Measurements from ENCODE around the gene MS4A10. TPM values are rescaled to one million over a fixed set of nuclear protein-coding genes. Genes with fewer than 3 reads are reported as not detected.

Gene MS4A10
- polyA plus RNA-seq, 1 donor (not counting 4 experiments of a cell fraction or from before 2014, with no cell fraction given) = not detected

DNA sequence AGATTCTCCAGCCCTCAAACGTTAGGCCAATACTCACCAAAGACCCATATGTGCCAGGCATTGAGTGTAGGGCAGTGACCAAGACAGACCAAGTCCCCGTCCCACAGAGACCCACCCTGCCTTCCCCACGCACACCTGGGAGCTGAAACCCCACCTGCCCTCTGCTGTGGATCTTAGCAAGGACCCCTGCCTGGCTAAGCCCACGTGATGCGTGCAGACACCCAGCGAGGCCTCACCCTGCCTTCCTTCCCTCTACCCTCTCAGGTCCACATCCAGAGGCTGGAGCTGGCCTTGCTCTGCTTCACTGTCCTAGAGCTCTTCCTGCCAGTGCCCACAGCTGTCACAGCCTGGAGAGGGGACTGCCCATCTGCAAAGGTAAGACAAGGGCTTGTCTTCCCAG, 10.2 kb downstream of the MS4A10 start:
- Histone ChIP-seq H3K36me3 (ENCODE audit: control insufficient read depth in 2 of 2, extremely low read depth in 1 of 2, insufficient read depth in 2 of 2, low read length in 2 of 2) (no peaks in the 10 kb centered on the region), H2AFZ (ENCODE audit: control insufficient read depth, low read length) (no peak overlapping the region), H3K4me1 (ENCODE audit: control insufficient read depth, extremely low read depth, insufficient read depth, low read length) (no peaks in the 10 kb centered on the region), H3K4me3 (ENCODE audit: control insufficient read depth in 2 of 3, extremely low read depth in 1 of 3, insufficient read depth in 2 of 3, low read depth in 1 of 3, low read length in 3 of 3) (no peak overlapping the region), H3K9me3 (ENCODE audit: control insufficient read depth, low read depth, low read length) (peaks cover 3% of the 10 kb centered on the region), H3K27ac (ENCODE audit: control insufficient read depth, insufficient read depth, low read length) (no peak overlapping the region), H3K9ac (ENCODE audit: control insufficient read depth, extremely low read depth, insufficient read depth, low read length) (no peak overlapping the region), H3K79me2 (ENCODE audit: control insufficient read depth, insufficient read depth, low read length) (no peaks in the 10 kb centered on the region), H3K27me3 (ENCODE audit: control insufficient read depth, extremely low read depth, insufficient read depth, low read length) (no peaks in the 10 kb centered on the region), H3K4me2 (ENCODE audit: control insufficient read depth, extremely low read depth, insufficient read depth, low read depth, low read length) (no peak overlapping the region), H3K9me1 (ENCODE audit: control insufficient read depth, extremely low read depth, insufficient read depth, low read length) (no peaks in the 10 kb centered on the region), H4K20me1 (ENCODE audit: control insufficient read depth, extremely low read depth, insufficient read depth, low read length) (no peaks in the 10 kb centered on the region)
- no peak for DNase-seq (ENCODE audit: low read depth, low spot score)
- dilution Hi-C loops (cut with MboI; ENCODE audit: extremely low pct_ligation_motif_present, low sequenced_read_pairs) = no loop called here
- no peak for FAIRE-seq
- no peak for TF ChIP-seq EZH2 (IDR thresholded peaks at IDR 0.05; ENCODE audit: low read length)
- TF ChIP-seq, protein P1, sequence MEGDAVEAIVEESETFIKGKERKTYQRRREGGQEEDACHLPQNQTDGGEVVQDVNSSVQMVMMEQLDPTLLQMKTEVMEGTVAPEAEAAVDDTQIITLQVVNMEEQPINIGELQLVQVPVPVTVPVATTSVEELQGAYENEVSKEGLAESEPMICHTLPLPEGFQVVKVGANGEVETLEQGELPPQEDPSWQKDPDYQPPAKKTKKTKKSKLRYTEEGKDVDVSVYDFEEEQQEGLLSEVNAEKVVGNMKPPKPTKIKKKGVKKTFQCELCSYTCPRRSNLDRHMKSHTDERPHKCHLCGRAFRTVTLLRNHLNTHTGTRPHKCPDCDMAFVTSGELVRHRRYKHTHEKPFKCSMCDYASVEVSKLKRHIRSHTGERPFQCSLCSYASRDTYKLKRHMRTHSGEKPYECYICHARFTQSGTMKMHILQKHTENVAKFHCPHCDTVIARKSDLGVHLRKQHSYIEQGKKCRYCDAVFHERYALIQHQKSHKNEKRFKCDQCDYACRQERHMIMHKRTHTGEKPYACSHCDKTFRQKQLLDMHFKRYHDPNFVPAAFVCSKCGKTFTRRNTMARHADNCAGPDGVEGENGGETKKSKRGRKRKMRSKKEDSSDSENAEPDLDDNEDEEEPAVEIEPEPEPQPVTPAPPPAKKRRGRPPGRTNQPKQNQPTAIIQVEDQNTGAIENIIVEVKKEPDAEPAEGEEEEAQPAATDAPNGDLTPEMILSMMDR (optimal IDR thresholded peaks at IDR 0.05 in 1 of 3, IDR thresholded peaks at IDR 0.05 in 1 of 3, conservative IDR thresholded peaks at IDR 0.05 in 1 of 3; ENCODE audit: extremely low read depth in 1 of 3, insufficient read depth in 2 of 3, low read length in 3 of 3) = no peak

DNA sequence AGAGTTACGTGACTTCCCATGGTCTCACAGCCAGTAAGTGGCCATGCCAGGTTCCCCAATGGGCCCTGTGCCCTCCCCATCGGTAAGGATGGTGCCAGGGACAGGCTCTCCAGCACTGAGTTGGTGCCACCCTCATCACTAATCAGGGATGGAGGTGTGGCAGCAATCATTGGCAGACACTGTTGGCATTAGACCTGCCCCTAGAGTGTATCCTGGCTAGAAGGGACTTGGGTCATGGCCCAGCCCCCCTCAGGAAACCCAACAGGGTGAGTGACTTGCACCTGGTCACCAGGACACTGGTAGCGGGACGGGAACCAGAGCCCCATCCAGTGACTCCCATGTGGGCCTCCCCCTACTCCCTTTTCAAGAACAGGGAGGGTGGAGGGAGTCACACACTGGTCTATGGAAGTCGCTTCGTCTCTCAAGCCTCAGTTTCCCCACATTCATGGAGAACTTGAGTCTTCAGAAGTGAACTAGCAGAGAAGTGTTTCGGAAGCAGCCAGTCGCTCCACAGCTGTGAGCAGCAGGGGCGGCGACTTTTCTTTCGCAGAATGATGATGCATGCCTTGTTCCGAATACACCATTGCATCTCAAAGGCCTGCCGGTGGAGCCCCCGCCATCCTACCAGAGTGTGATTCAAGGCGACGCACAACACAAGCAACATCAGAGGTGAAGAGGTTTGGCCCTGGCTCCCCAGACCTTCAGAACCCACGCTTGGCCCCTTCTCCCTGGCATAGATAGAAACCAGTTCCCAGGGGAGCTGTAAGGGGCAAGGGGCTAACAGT, 12.9 kb downstream of the MS4A10 start:
- H3K9me3 ChIP-seq (ENCODE audit: control insufficient read depth, low read depth, low read length) = no peaks in the 10 kb centered on the region
- H3K9ac ChIP-seq (ENCODE audit: control insufficient read depth, extremely low read depth, insufficient read depth, low read length) = no peak overlapping the region
- H3K79me2 ChIP-seq (ENCODE audit: control insufficient read depth, insufficient read depth, low read length) = no peaks in the 10 kb centered on the region
- DNase-seq (ENCODE audit: low read depth, low spot score) = no peak
- H3K4me2 ChIP-seq (ENCODE audit: control insufficient read depth, extremely low read depth, insufficient read depth, low read depth, low read length) = no peak overlapping the region
- no peak overlapping the region for H2AFZ ChIP-seq (ENCODE audit: control insufficient read depth, low read length)
- no peak overlapping the region for H3K4me3 ChIP-seq (ENCODE audit: control insufficient read depth in 2 of 3, extremely low read depth in 1 of 3, insufficient read depth in 2 of 3, low read depth in 1 of 3, low read length in 3 of 3)
- H3K36me3 ChIP-seq (ENCODE audit: control insufficient read depth in 2 of 2, extremely low read depth in 1 of 2, insufficient read depth in 2 of 2, low read length in 2 of 2) = no peaks in the 10 kb centered on the region
- no peak overlapping the region for H3K27ac ChIP-seq (ENCODE audit: control insufficient read depth, insufficient read depth, low read length)
- no peaks in the 10 kb centered on the region for H3K4me1 ChIP-seq (ENCODE audit: control insufficient read depth, extremely low read depth, insufficient read depth, low read length)
- H3K9me1 ChIP-seq (ENCODE audit: control insufficient read depth, extremely low read depth, insufficient read depth, low read length) = no peaks in the 10 kb centered on the region
- no peak for FAIRE-seq
- no peaks in the 10 kb centered on the region for H4K20me1 ChIP-seq (ENCODE audit: control insufficient read depth, extremely low read depth, insufficient read depth, low read length)
- TF ChIP-seq EZH2 (IDR thresholded peaks at IDR 0.05; ENCODE audit: low read length) = no peak
- TF ChIP-seq, protein P1 (optimal IDR thresholded peaks at IDR 0.05 in 1 of 3, IDR thresholded peaks at IDR 0.05 in 1 of 3, conservative IDR thresholded peaks at IDR 0.05 in 1 of 3; ENCODE audit: extremely low read depth in 1 of 3, insufficient read depth in 2 of 3, low read length in 3 of 3) = no peak
- dilution Hi-C loops (cut with MboI; ENCODE audit: extremely low pct_ligation_motif_present, low sequenced_read_pairs) = no loop called here
- no peaks in the 10 kb centered on the region for H3K27me3 ChIP-seq (ENCODE audit: control insufficient read depth, extremely low read depth, insufficient read depth, low read length)
